CMK (cell line): ENCODE data around the gene GPR137.
"Not testable (repeated sequence)": the region's sequence is repeated elsewhere in the genome, so short reads cannot be mapped to it uniquely, and the experiment has no call there.

ENCODE experiments used
- DNase-seq: peaks from one replicate; pipeline ENCODE4 v3.0.0-alpha.2; 2010; ENCODE audit warnings: low read depth

GPR137 gene

GRCh38 chr11:64284962-64285884 lies at the start of gene GPR137:
Gene GPR137 (plus strand): TSS chr11:64285848. CDS start chr11:64286525, 677 bp downstream.
- DNase-seq = no peak

- no peak for DNase-seq
Observed at GRCh38 chr11:64237484-64237951, 48.1 kb upstream of the GPR137 start.

GRCh38 chr11:64238076-64238475 lies 47.6 kb upstream of the GPR137 start:
- no peak for DNase-seq

GRCh38 chr11:64238999-64239398 lies 46.6 kb upstream of the GPR137 start:
- DNase-seq = no peak

GRCh38 chr11:64239662-64240434 lies 45.8 kb upstream of the GPR137 start:
- no peak for DNase-seq

- peak; percentile 88 for DNase-seq
Observed at GRCh38 chr11:64240435-64241240, 45.0 kb upstream of the GPR137 start, which contains the start of gene FKBP2. Gene FKBP2 (plus strand): TSS chr11:64241095. CDS start chr11:64242388, 1,293 bp downstream.

- peak; percentile 93 for DNase-seq
Observed at GRCh38 chr11:64241241-64241490, 44.5 kb upstream of the GPR137 start.

GRCh38 chr11:64241491-64242374 lies 43.9 kb upstream of the GPR137 start:
- no peak for DNase-seq

GRCh38 chr11:64243236-64243854 lies 42.3 kb upstream of the GPR137 start:
- no peak for DNase-seq

GRCh38 chr11:64244107-64244506 lies 41.5 kb upstream of the GPR137 start:
- DNase-seq = no peak

- DNase-seq = no peak
Observed at GRCh38 chr11:64244966-64245365, 40.7 kb upstream of the GPR137 start.

GRCh38 chr11:64245401-64245796 lies 40.2 kb upstream of the GPR137 start:
- no peak for DNase-seq

- DNase-seq = no peak
Observed at GRCh38 chr11:64245797-64246620, 39.6 kb upstream of the GPR137 start.

- not testable (repeated sequence) for DNase-seq
Observed at GRCh38 chr11:64246621-64246870, 39.1 kb upstream of the GPR137 start.

- DNase-seq = no peak
Observed at GRCh38 chr11:64246871-64247728, 38.5 kb upstream of the GPR137 start, which contains the start of gene PPP1R14B. Gene PPP1R14B (minus strand): TSS chr11:64246943. CDS start chr11:64246673, 270 bp downstream.

- no peak for DNase-seq
Observed at GRCh38 chr11:64247729-64248531, 37.7 kb upstream of the GPR137 start.

GRCh38 chr11:64248578-64248977 lies 37.1 kb upstream of the GPR137 start:
- no peak for DNase-seq

GRCh38 chr11:64249038-64249437 lies 36.6 kb upstream of the GPR137 start:
- DNase-seq = no peak
